Natural killer cell (primary cell): ENCODE measurements around the gene FOXK1. TPM values are rescaled to one million over a fixed set of nuclear protein-coding genes. Genes with fewer than 3 reads are reported as not detected.

Experiments
- ATAC-seq, 3 donors: fragments of 150-1000 bp in 2 of 3; fragments of 200-7000 bp in 1 of 3; cut with Tn5 transposase; 1 replicate in 1 of 3; 2 replicates in 2 of 3; pipeline ENCODE4 v1.10.0; 2021; ENCODE audit warnings: mild to moderate bottlenecking in 2 of 3, moderate library complexity in 2 of 3
- DNase-seq, 2 donors: peaks; one replicate each; pipeline versions ENCODE4 v3.0.0 to v3.0.0-alpha.2; 2013 to 2021; ENCODE audit warnings: mixed read lengths in 1 of 2
- H3K27ac ChIP-seq: one replicate; pipeline ENCODE4 v1.5.1; 2013; ENCODE audit warnings: mild to moderate bottlenecking, low read length
- H3K27me3 ChIP-seq: one replicate; pipeline ENCODE4 v1.6.1; 2013; ENCODE audit warnings: low read length; ENCODE audit not compliant: control insufficient read depth, insufficient read depth
- H3K36me3 ChIP-seq: one replicate; pipeline ENCODE4 v1.6.1; 2013; ENCODE audit warnings: low read length; ENCODE audit not compliant: control insufficient read depth, insufficient read depth
- H3K4me1 ChIP-seq: one replicate; pipeline ENCODE4 v1.6.1; 2013; ENCODE audit warnings: low read length; ENCODE audit not compliant: control insufficient read depth, insufficient read depth
- H3K4me3 ChIP-seq: one replicate; pipeline ENCODE4 v1.5.1; 2013; ENCODE audit warnings: low read length
- H3K9me3 ChIP-seq: one replicate; pipeline ENCODE4 v1.6.1; 2013; ENCODE audit warnings: low read length; ENCODE audit not compliant: control insufficient read depth, insufficient read depth
- H3K27ac Mint-ChIP-seq, 2 donors: one replicate each; pipeline ENCODE4 v1.8.0; 2022; ENCODE audit warnings: mild to moderate bottlenecking in 2 of 2, mixed read lengths in 2 of 2, moderate library complexity in 1 of 2
- H3K27me3 Mint-ChIP-seq, 2 donors: one replicate each; pipeline ENCODE4 v1.8.0; 2022; ENCODE audit warnings: low read depth in 2 of 2, mixed read lengths in 2 of 2
- H3K36me3 Mint-ChIP-seq: one replicate; pipeline ENCODE4 v1.8.0; 2022; ENCODE audit warnings: mixed read lengths
- H3K4me1 Mint-ChIP-seq, 2 donors: one replicate each; pipeline ENCODE4 v1.8.0; 2022; ENCODE audit warnings: mixed read lengths in 2 of 2
- H3K4me3 Mint-ChIP-seq: one replicate; pipeline ENCODE4 v1.8.0; 2022; ENCODE audit warnings: mild to moderate bottlenecking, moderate library complexity, mixed read lengths
- H3K9me3 Mint-ChIP-seq, 2 donors: one replicate each; pipeline ENCODE4 v1.8.0; 2022; ENCODE audit warnings: mixed read lengths in 2 of 2
- CTCF ChIP-seq: fragments of 200-600 bp; IDR thresholded peaks from one replicate; pipeline ENCODE4 v1.8.0; 2022; ENCODE audit warnings: antibody characterized with exemption
- WGBS: methylation state at CpG from one replicate; pipeline ENCODE4 v1.1.7; 2013; ENCODE audit warnings: missing lambda C conversion rate; ENCODE audit not compliant: insufficient coverage; 5-methylcytosine and 5-hydroxymethylcytosine counted together
- intact Hi-C: fragments of 100-400 bp; cut with micrococcal nuclease; formaldehyde crosslinking; loops from one replicate; pipeline ENCODE4 v1.14.2; 2022
- total RNA-seq, 4 donors: library from RNA; stranded (reverse); fragments of 120-200 nt in 1 of 4; gene quantifications; one replicate each; pipeline versions ENCODE4 v1.2.3 to v1.2.4, GENCODE V29; 2013 to 2022

The FOXK1 gene
- total RNA-seq, 3 donors from 2014 or later (not counting 1 experiment from before 2014, with no cell fraction given), result 51.6 to 59.7 (median 55.3) TPM

- Histone ChIP-seq H3K27ac (no peak overlapping the region), H3K9me3 (no peaks in the 10 kb centered on the region), H3K36me3 (peaks cover 3% of the 10 kb centered on the region), H3K4me1 (peaks cover 29% of the 10 kb centered on the region), H3K4me3 (no peak overlapping the region), H3K27me3 (no peaks in the 10 kb centered on the region)
- ATAC-seq (no peak), DNase-seq (no peak)
- TF ChIP-seq CTCF, result no peak
- Mint-ChIP-seq H3K36me3 (no peaks in the 10 kb centered on the region), H3K27ac (peak overlapping the region; percentile 5 to 20), H3K4me3 (no peak overlapping the region), H3K27me3 (no peaks in the 10 kb centered on the region), H3K4me1 (peaks cover 63 to 79% of the 10 kb centered on the region in 2 donors), H3K9me3 (no peaks in the 10 kb centered on the region)
- 93% methylated on average over 26 of the region's 26 CpGs for WGBS
- intact Hi-C loops, result no loop called here
Measured at GRCh38 chr7:4714767-4715409, 32.8 kb downstream of the FOXK1 start.

- Histone ChIP-seq H3K36me3 (peaks cover 3% of the 10 kb centered on the region), H3K27ac (no peak overlapping the region), H3K4me3 (no peak overlapping the region), H3K9me3 (no peaks in the 10 kb centered on the region), H3K27me3 (no peaks in the 10 kb centered on the region), H3K4me1 (peaks cover 29% of the 10 kb centered on the region)
- H3K4me3 Mint-ChIP-seq, result no peak overlapping the region
- ATAC-seq, result no peak
- no peaks in the 10 kb centered on the region for H3K9me3 Mint-ChIP-seq
- no peak for TF ChIP-seq CTCF
- H3K27me3 Mint-ChIP-seq, result no peaks in the 10 kb centered on the region
- no peak for DNase-seq
- peak overlapping the region; percentile 5 to 20 for H3K27ac Mint-ChIP-seq
- 72% methylated on average over 13 of the region's 13 CpGs for WGBS
- no peaks in the 10 kb centered on the region for H3K36me3 Mint-ChIP-seq
- intact Hi-C loops, result no loop called here
- H3K4me1 Mint-ChIP-seq, result peaks cover 68 to 84% of the 10 kb centered on the region in 2 donors
Measured at GRCh38 chr7:4715410-4715776, 33.3 kb downstream of the FOXK1 start.

- H3K27ac Mint-ChIP-seq, result peak overlapping the region in 1 of 2 donors; percentile 79
- no peaks in the 10 kb centered on the region for H3K9me3 Mint-ChIP-seq
- H3K4me3 Mint-ChIP-seq, result no peak overlapping the region
- Histone ChIP-seq H3K27me3 (no peaks in the 10 kb centered on the region), H3K4me3 (no peak overlapping the region), H3K4me1 (peaks cover 26% of the 10 kb centered on the region), H3K27ac (no peak overlapping the region), H3K9me3 (no peaks in the 10 kb centered on the region), H3K36me3 (peaks cover 3% of the 10 kb centered on the region)
- no peaks in the 10 kb centered on the region for H3K36me3 Mint-ChIP-seq
- WGBS, result 92% methylated on average over 29 of the region's 29 CpGs
- no peak for TF ChIP-seq CTCF
- H3K27me3 Mint-ChIP-seq, result no peaks in the 10 kb centered on the region
- no peak for ATAC-seq
- intact Hi-C loops, result no loop called here
- no peak for DNase-seq
- peaks cover 53 to 67% of the 10 kb centered on the region in 2 donors for H3K4me1 Mint-ChIP-seq
Measured at GRCh38 chr7:4716946-4717795, 35.1 kb downstream of the FOXK1 start.
